CD4-positive, alpha-beta T cell treated with Interleukin-17A for 1 hour (primary cell): Measurements from ENCODE around the gene CCDC13.

Experiments
- DNase-seq: peaks from one replicate; pipeline ENCODE4 v3.0.0-alpha.2; 2020

Gene CCDC13

DNA sequence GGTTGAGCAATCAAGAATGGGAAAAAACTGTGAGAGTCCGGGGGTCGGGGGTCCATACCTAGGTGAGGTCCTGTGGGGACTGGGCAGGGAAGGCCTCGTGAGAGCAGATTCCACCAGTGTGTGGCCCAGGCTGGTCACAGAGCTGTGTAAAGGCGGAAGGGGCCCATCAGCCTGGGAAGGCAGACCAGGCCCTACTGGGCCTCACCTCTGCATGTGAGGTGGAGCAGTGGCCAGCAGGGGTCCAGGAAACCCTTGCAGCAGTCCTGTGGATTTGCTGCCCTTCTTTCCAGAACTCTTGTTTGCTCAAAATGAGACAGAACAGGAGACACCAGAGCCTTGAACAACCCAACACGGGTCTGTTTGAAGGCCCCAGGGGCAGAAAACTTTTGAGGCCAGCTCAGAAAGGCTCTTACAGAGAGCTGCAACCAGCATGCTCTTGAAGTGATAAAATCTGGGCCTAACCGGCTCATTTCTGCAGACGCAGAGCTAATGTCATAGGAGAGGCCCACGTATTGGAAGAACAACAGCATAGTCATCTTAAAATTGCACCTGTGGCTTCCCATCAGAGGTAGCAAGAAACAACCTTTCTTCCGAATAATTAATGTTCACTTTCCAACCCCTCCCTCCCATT, 40.1 kb downstream of the CCDC13 start:
- no peak for DNase-seq

DNA sequence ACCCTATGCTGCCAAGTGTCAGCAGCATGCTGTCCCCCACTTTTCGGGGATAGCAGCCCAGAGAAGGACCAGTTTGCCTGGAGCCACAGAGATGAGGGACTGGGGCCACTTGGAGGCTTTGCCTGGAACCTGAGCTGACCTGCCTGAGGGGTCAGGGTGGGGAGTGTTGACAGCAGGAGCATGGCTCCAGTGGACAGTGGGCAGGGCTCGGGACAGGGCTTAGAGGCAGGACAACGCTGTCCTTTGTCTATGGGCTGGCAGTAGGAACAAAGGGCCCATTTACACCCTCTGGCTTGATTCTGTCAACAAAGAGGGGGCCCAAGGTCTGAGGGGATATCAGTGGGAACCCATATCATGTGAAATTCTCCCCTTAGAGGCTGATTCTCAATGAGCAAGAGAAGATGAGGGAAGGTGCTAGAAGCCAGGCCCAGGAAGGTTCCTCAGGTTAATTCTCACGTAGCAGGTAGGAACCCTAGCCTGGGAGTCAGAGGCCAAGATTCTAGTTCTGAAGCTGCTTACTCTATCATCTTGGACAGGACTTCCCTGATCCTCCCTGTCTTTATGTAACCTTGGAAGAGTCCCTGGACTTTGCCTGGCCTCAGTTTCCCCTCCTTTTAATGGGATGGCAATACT, 40.7 kb downstream of the CCDC13 start:
- DNase-seq: no peak

DNA sequence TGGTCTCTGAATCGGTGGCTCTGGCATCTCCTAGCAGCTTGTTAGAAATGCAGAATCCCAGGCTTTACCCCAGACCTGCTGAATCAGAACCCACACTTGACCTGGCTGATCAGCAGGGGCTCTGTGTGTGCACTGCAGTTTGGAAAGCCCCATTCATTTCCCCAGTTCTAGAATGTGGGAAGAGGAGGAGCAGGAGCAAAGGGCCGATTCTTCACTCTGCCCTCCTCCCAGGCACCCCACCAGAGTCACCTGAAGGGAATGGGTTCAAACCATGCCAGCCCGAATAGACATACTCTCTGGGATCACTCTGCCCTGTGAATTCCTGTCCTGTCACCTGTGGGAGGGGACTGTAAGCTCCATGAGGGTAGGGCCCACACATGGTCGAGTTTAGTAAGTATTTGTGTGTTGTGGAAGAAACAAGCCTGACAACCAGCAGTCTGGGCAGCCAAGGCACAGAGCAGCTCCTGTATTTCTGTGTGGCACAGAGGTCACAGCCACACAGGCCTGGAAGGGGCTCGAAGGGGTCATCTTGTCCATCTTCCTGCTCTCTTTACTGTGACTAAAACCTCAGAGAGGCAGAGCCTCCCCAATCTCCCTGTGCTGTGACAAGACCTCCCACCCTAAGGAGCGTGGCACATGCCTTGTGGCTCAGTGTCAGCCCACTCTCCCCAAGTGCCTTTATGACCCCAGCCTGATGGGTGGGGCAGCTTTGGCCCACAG, 41.4 kb downstream of the CCDC13 start:
- no peak for DNase-seq

DNA sequence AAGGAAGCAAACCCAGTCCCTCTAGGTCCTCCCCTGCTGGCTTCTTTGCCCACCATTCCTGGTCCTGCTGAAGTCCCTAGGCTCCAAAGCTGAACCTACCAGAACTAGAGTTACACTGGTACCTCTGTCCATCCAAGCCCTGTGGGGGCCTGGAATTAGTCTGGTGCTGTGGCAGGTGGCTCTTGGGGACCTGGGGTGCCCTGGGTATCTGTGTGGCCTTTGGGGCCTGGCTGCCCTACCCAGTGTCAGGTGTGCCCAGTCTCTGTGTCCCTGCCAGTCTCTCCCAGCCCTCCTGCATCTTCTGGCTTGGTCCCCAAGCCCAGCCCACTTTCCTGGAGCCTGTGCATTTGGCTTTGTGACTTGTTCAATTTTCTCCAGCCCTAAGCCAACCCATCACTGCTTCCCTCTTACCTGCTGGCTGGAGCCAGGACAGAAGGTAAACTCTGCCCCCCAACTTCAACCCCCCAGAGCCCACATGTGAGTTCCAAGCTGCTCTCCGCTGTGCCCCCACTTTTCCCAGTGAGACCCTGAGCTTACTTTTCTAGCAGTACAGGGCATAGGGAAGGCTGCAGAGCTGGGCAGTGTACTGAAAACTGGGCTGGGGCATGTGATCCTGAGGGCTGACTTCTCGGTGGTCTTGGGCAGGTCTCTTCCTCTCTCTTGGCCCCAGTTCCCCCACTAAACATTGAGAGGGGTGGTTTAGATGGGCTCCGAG, 42.2 kb downstream of the CCDC13 start:
- DNase-seq: no peak

DNA sequence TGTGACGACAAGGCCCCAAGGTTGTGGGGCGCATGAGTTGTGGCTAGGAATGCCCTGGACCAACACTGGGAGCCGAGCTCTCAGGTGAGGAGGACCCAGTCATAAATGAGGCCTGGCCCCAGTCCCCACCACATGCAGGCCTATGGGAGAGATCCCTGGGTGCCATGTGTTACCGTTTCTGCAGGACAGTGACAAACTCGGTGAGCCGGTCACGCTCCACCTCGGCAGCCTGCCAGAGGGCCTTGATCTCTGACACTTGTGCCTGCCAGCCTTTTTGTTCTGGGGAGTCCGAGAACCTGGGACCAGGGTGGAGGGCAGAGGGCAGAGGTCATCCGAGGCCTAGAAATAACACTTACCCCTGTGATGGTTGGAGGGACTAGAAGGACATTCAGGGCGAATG, 42.8 kb downstream of the CCDC13 start:
- no peak for DNase-seq

DNA sequence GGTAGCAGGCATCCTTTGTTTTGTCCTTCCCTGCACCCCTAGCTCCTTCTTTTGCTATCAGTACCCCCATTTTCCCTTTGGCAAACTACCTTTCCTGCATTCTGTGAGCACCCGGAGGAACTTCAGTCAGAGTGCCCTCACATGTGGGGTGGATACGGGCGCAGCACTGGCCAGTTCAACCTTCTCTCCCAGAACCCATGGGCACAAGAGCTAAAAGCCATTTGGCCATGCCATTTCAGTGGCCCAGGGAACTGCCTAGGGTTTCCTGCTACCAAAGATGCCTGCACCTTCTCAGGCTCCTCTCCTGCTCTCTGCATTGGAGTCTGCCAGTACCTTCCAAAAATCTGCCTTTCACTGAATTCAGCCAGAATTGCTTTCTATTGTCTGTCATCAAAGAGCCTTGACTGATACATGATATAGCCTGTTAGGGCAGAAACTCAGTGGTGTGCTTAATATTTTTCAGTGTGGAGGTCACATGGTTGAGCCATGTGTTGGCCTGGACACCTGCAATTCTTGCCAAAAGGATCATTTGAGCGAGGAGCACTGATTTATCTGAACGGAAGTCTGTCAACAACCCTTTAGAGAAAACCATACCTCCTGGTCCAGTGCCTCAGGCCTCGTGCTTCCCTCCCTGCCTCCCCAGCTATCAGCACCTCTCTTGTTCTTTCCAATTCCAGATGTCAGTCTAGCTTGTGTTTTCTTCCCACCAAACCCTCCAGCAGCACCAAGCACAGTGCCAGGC, 43.5 kb downstream of the CCDC13 start:
- no peak for DNase-seq

DNA sequence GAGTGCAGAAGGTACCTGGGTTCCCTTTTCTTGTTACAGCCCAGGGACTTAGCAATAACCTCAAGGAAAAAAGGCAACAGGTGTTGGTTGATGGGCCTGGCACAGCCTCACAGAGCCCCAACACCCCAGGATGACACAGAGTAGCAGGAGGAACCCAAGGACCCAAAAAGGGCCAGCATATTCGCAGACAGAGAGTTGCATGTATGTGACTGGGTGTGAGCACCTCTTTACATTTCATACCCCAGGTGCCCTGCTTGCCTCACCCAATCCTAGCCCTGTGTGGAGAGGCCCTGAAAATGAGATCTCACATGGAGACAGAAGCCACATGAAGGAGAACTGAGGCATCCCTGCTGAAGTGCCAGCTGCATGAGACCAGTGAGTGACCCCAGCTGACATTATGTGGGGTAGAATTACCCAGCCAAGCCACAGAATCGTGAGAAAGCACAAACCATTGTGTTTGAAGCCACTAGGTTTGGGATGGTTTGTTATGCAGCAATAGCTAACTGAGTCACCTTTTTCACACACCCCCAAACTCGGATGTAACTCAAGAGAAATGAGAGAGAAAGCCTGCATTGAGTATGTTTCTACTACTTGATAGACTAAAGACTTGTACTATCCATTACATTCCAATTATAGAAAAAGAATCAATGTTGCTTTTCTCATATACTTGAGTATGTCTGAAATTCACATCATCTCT, 44.2 kb downstream of the CCDC13 start:
- DNase-seq: no peak

DNA sequence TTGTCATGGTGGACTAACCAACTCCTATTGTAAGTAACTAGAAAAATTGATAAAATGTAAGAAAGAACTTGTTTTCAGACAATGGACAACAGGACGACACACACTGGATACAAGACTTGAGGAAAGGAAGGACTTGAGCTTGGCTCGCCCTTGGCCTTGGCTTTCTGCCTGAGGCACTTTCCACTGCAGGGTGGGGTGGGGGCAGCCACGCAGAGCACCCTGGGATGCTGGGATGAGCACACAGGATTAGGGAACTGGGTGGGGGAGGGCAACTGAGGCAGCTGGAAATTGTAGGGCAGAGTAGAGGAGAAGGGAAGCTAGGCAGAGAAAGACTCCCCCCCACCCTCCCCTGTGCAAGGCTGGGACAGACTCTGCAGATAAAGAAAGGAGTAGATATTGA, 45.0 kb downstream of the CCDC13 start:
- no peak for DNase-seq

DNA sequence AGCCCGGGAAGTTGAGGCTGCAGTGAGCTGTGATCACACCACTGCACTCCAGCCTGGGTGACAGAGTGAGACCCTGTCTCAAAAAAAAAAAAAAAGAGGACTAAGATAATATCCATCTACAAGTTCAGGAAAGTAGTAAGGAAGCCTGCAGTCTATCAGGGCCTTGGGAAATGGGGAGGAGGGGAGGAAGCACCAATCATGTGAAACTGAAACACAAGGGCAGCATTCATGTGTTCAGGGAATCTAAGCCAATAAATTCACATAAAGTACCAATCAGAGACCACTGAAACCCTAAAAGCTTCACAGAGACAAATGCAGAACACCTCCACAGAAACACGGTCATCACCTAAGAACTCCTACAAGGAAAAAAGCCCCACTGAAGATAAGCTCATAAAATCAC, 47.6 kb downstream of the CCDC13 start:
- no peak for DNase-seq

DNA sequence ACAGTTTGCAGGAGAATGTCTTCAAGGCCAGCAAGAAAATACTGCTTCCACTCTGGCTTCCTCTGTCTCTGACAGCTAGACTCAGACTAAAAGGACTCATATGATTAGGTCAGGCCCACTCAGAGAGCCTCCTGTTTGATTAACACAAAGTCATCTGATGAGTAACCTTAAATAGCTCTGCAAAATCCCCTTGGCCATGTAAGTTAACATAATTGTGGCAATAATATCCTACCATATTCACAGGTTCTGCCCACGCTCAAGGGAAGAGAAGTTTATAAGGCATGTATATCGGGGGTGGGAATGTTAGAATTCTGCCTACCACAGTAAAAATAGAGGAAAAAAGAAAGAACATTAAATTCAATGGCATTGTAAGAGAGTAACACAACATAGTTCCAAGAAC, 49.8 kb downstream of the CCDC13 start:
- DNase-seq: no peak
